HG03469 (cell line): ENCODE results near the gene FLCN.
"Not testable (repeated sequence)": the region's sequence is repeated elsewhere in the genome, so short reads cannot be mapped to it uniquely, and the experiment has no call there.

Experiments
- ATAC-seq: cut with Tn5 transposase; IDR thresholded peaks from one replicate; pipeline ENCODE4 v1.9.1; 2021; ENCODE audit warnings: mild to moderate bottlenecking, moderate library complexity, moderate number of reproducible peaks; ENCODE audit not compliant: unreplicated experiment

FLCN gene

GRCh38 chr17:17188586-17188985, 48.4 kb downstream of the FLCN start:
- ATAC-seq = no peak

GRCh38 chr17:17186551-17187505, 50.1 kb downstream of the FLCN start:
- no peak for ATAC-seq

- ATAC-seq = no peak
Measured at GRCh38 chr17:17186051-17186450, 50.9 kb downstream of the FLCN start.

GRCh38 chr17:17184985-17185757, 51.8 kb downstream of the FLCN start:
- ATAC-seq = not testable (repeated sequence)

- no peak for ATAC-seq
Measured at GRCh38 chr17:17183744-17184143, 53.2 kb downstream of the FLCN start.

- no peak for ATAC-seq
Measured at GRCh38 chr17:17182598-17183136, 54.3 kb downstream of the FLCN start.

GRCh38 chr17:17181666-17182597, 55.0 kb downstream of the FLCN start:
- no peak for ATAC-seq

- no peak for ATAC-seq
Measured at GRCh38 chr17:17180741-17181525, 56.0 kb downstream of the FLCN start.

- no peak for ATAC-seq
Measured at GRCh38 chr17:17180141-17180603, 56.8 kb downstream of the FLCN start.

GRCh38 chr17:17179371-17179827, 57.6 kb downstream of the FLCN start:
- ATAC-seq = no peak

GRCh38 chr17:17177176-17177575, 59.8 kb downstream of the FLCN start:
- no peak for ATAC-seq

- ATAC-seq = no peak
Measured at GRCh38 chr17:17176341-17176740, 60.6 kb downstream of the FLCN start.

GRCh38 chr17:17175917-17176316, 61.1 kb downstream of the FLCN start:
- no peak for ATAC-seq

- ATAC-seq = no peak
Measured at GRCh38 chr17:17175340-17175739, 61.6 kb downstream of the FLCN start.

- no peak for ATAC-seq
Measured at GRCh38 chr17:17173921-17174320, 63.0 kb downstream of the FLCN start.

GRCh38 chr17:17172990-17173389, 64.0 kb downstream of the FLCN start:
- ATAC-seq = no peak

- no peak for ATAC-seq
Measured at GRCh38 chr17:17172001-17172939, 64.7 kb downstream of the FLCN start.

- no peak for ATAC-seq
Measured at GRCh38 chr17:17171186-17171585, 65.8 kb downstream of the FLCN start.
